ENCODE measurements around the gene LRRC42. TPM values are rescaled to one million over a fixed set of nuclear protein-coding genes. Genes with fewer than 3 reads are reported as not detected.
"Not testable (repeated sequence)": the region's sequence is repeated elsewhere in the genome, so short reads cannot be mapped to it uniquely, and the experiment has no call there.

The LRRC42 gene
- total RNA-seq, 2 experiments from 2014 or later = 26.9 to 28.4 TPM

GRCh38 chr1:53975861-53976260 is 29.7 kb downstream of the LRRC42 start:
- H3K36me3 Mint-ChIP-seq = peaks cover 4% of the 10 kb centered on the region
- H3K27ac Mint-ChIP-seq = no peak overlapping the region
- CTCF ChIA-PET = interaction anchor here (1.2 kb wide), 1 partner anchor 115 kb away, joined by 3 read pairs; no protein-coding TSS in a partner anchor
- no peaks in the 10 kb centered on the region for H3K4me1 Mint-ChIP-seq (ENCODE audit: low read depth)
- no peak for DNase-seq
- no peaks in the 10 kb centered on the region for H3K27me3 Mint-ChIP-seq
- POLR2A ChIA-PET = no interaction called here
- no peaks in the 10 kb centered on the region for H3K9me3 Mint-ChIP-seq
- H3K4me3 Mint-ChIP-seq = no peak overlapping the region
- intact Hi-C loops (cut with micrococcal nuclease) = no loop called here

DNA sequence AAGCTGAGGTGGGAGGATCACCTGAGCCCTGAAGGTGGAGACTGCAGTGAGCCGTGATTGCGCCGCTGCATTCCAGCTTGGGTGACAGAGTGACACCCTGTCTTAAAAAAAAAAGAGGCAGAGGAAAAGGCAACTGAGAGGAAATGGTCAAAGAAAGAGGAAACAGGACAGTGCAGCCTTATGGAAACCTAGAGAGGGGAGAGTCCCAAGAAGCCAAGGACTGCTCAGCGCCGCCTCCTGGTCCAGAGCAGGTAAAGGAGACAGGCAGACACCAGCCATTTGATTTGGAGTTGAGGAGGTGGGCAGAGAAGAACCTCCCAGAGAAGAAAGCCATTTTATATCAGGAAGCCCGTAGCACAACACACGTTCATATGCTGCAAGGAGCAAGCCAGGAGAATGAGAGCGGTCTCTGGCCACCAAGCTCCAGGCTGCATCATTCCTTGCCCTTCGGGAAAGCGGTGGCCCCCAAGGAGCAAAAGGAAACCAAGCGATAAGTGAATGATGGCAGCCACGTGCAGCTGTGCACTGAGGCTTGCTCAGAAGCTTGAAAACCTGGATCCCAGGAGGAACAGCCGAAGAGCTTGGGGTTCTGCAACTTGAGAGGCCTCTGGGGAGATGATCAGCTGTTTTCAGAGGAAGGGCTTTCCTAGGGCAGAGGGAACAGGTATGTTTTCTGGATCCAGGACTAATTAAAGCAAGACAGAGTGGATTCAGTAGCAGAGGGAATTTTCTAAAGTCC is 33.7 kb downstream of the LRRC42 start:
- ChIA-PET POLR2A (no interaction called here), CTCF (interaction anchor here (0.6 to 1.2 kb wide), 3 partner anchors 12 to 898 kb away, joined by 3 to 4 read pairs (median 3); no protein-coding TSS in a partner anchor)
- Mint-ChIP-seq H3K27ac (no peak overlapping the region), H3K27me3 (no peaks in the 10 kb centered on the region), H3K36me3 (no peaks in the 10 kb centered on the region), H3K4me1 (ENCODE audit: low read depth) (no peaks in the 10 kb centered on the region), H3K4me3 (no peak overlapping the region), H3K9me3 (no peaks in the 10 kb centered on the region)
- no peak for DNase-seq
- intact Hi-C loops (cut with micrococcal nuclease) = no loop called here

DNA sequence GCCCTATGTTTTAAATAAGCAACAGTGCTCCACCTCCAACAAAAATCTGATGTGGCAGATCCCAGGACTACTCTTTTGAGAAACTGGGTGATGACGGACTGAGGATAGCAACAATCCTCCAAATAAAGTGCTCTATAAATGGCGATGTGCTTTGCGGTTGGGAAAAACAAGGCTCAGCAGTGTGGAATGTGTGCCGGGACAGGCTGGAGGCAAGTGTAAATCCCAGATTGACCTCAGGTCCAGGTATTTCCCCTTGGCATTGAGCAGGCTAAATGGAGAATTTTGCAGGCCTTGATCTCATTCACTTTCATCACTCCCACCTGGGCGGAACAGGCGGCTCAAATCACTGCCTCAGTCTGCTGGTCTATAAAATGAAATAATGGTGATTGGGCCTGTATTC is 35.1 kb downstream of the LRRC42 start:
- intact Hi-C loops (cut with micrococcal nuclease) = no loop called here
- ChIA-PET CTCF (no interaction called here), POLR2A (no interaction called here)

GRCh38 chr1:53982034-53982762 is 36.0 kb downstream of the LRRC42 start:
- CTCF ChIA-PET = no interaction called here
- POLR2A ChIA-PET = no interaction called here
- intact Hi-C loops (cut with micrococcal nuclease) = no loop called here
- Mint-ChIP-seq H3K27me3 (no peaks in the 10 kb centered on the region), H3K4me3 (no peak overlapping the region), H3K9me3 (no peaks in the 10 kb centered on the region), H3K36me3 (no peaks in the 10 kb centered on the region), H3K4me1 (ENCODE audit: low read depth) (peaks cover 9% of the 10 kb centered on the region), H3K27ac (no peak overlapping the region)
- no peak for DNase-seq

More for the DNA sequence above, 35.1 kb downstream of the LRRC42 start:
- Mint-ChIP-seq H3K27ac (no peak overlapping the region), H3K9me3 (no peaks in the 10 kb centered on the region), H3K4me1 (ENCODE audit: low read depth) (peaks cover 4% of the 10 kb centered on the region), H3K36me3 (no peaks in the 10 kb centered on the region), H3K27me3 (no peaks in the 10 kb centered on the region), H3K4me3 (no peak overlapping the region)
- no peak for DNase-seq

- Mint-ChIP-seq H3K27ac (no peak overlapping the region), H3K27me3 (no peaks in the 10 kb centered on the region), H3K4me1 (ENCODE audit: low read depth) (peaks cover 11% of the 10 kb centered on the region), H3K36me3 (no peaks in the 10 kb centered on the region), H3K9me3 (no peaks in the 10 kb centered on the region), H3K4me3 (no peak overlapping the region)
- intact Hi-C loops (cut with micrococcal nuclease) = no loop called here
- POLR2A ChIA-PET = no interaction called here
- CTCF ChIA-PET = no interaction called here
- no peak for DNase-seq
These were observed 36.6 kb downstream of the LRRC42 start for GRCh38 chr1:53982763-53983104.

DNA sequence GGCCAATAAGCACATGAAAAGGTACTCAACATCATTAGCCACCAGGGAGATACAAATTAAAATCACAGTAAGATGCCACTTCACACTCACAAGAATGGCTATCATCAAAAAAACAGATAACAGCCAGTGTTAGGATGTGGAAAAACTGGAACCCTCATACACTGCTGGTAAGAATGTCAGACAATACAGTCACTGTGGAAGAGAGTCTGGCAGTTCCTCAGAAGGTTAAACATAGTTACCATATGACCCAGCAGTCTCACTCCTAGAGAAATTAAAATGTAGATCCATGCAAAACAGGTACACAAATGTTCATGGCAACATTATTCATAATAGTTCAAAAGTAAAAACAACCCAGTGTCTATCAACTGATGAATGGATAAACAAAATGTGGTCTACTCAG is 38.6 kb downstream of the LRRC42 start:
- Mint-ChIP-seq H3K4me3 (no peak overlapping the region), H3K4me1 (ENCODE audit: low read depth) (peaks cover 18% of the 10 kb centered on the region), H3K36me3 (no peaks in the 10 kb centered on the region), H3K27me3 (no peaks in the 10 kb centered on the region), H3K9me3 (no peaks in the 10 kb centered on the region), H3K27ac (no peak overlapping the region)
- CTCF ChIA-PET = no interaction called here
- intact Hi-C loops (cut with micrococcal nuclease) = no loop called here
- POLR2A ChIA-PET = no interaction called here
- no peak for DNase-seq

DNA sequence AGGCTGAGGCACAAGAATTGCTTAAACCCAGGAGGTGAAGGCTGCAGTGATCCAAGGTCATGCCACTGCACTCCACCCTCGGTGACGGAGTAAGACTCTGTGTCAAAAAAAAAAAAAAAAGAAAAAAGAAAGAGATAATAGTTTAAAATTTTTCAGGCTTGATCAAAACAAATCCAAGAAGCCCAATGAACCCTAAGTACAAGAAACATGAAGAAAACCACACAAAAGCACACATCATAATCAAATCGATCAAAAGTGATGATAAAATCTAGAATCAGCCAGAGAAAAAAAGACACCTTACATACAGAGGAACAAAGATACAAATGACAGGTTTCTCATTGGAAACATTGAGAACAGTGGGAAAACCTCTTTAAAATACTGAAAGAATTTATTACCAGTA is 40.3 kb downstream of the LRRC42 start:
- POLR2A ChIA-PET = no interaction called here
- CTCF ChIA-PET = no interaction called here
- Mint-ChIP-seq H3K27me3 (no peaks in the 10 kb centered on the region), H3K27ac (no peak overlapping the region), H3K9me3 (no peaks in the 10 kb centered on the region), H3K36me3 (no peaks in the 10 kb centered on the region), H3K4me3 (no peak overlapping the region), H3K4me1 (ENCODE audit: low read depth) (peaks cover 18% of the 10 kb centered on the region)
- DNase-seq = no peak
- intact Hi-C loops (cut with micrococcal nuclease) = no loop called here

DNA sequence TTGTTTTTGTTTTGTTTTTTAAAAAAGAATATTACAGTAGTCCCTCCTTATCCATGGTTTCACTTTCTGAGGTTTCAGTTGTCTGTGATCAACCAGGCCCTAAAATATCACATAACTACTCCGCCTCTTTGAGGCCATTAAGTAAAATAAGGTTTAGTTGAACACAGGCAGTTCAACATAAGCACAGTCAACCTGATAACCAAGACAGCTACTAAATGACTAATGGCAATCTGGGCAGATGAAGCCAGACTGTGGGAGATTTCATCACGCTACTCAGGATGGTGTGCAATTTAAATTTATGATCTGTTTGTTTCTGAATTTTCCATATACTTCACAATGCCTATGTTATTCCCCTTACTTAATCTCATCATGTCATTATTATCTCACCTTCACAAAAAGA is 41.7 kb downstream of the LRRC42 start:
- DNase-seq = peak; percentile 34
- Mint-ChIP-seq H3K4me1 (ENCODE audit: low read depth) (peaks cover 18% of the 10 kb centered on the region), H3K9me3 (no peaks in the 10 kb centered on the region), H3K36me3 (no peaks in the 10 kb centered on the region), H3K27me3 (no peaks in the 10 kb centered on the region), H3K4me3 (no peak overlapping the region), H3K27ac (no peak overlapping the region)
- intact Hi-C loops (cut with micrococcal nuclease) = no loop called here
- POLR2A ChIA-PET = no interaction called here
- CTCF ChIA-PET = interaction anchor here (0.9 kb wide), 1 partner anchor 28 kb away, joined by 4 read pairs; no protein-coding TSS in a partner anchor

DNA sequence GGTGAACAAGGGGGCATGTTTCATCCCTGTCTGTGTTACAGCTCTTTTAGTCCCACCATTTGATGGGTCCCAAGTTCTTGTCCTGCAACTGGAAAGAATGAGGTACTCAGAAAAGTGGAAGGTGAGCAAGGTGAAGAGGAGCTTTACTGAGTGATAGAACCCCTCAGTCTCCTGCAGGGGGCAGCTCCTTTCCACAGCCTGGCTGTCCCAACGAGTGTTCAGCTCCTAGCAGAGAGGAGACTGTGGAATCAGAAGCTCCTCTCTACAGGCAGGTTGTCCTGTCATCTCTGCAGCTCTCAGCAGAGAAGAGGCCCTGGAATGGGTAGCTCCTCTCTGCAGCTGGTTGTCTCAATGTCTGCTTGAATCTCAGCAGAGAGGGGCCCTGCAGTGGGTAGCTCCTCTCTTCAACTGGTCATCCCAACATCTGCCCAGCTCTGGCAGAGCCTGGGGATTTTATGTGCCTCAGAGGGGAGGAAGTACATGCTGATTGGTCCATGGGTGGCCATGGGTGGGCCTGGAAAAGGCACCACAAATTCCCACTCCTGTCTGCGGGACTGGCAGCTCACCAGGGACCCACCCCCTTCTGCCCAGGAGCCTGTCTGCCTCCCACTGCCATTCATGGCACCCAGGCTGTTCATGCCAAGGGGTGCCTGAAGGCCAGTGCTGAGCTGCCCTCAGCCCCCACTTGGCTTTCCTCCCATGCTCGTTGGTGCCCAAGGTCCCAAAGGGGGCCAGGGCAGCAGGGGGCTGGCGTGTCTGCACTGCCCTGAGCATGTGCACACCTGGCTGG is 46.1 kb downstream of the LRRC42 start:
- no peaks in the 10 kb centered on the region for H3K9me3 Mint-ChIP-seq
- H3K27ac Mint-ChIP-seq = no peak overlapping the region
- H3K36me3 Mint-ChIP-seq = no peaks in the 10 kb centered on the region
- intact Hi-C loops (cut with micrococcal nuclease) = no loop called here
- ChIA-PET POLR2A (no interaction called here), CTCF (interaction anchor here (0.6 kb wide), 1 partner anchor 13 kb away, joined by 3 read pairs; no protein-coding TSS in a partner anchor)
- DNase-seq = peak; percentile 14
- no peaks in the 10 kb centered on the region for H3K27me3 Mint-ChIP-seq
- H3K4me3 Mint-ChIP-seq = no peak overlapping the region
- peaks cover 9% of the 10 kb centered on the region for H3K4me1 Mint-ChIP-seq (ENCODE audit: low read depth)

- intact Hi-C loops (cut with micrococcal nuclease); CTCF ChIA-PET; H3K4me3 Mint-ChIP-seq: not testable (repeated sequence)
These were observed 48.4 kb downstream of the LRRC42 start for GRCh38 chr1:53994516-53994915.

GRCh38 chr1:53995683-53996082 is 49.5 kb downstream of the LRRC42 start:
- Mint-ChIP-seq H3K4me3 (no peak overlapping the region), H3K36me3 (no peaks in the 10 kb centered on the region), H3K27ac (no peak overlapping the region), H3K9me3 (no peaks in the 10 kb centered on the region), H3K27me3 (no peaks in the 10 kb centered on the region), H3K4me1 (ENCODE audit: low read depth) (no peaks in the 10 kb centered on the region)
- CTCF ChIA-PET = no interaction called here
- POLR2A ChIA-PET = no interaction called here
- DNase-seq = no peak
- intact Hi-C loops (cut with micrococcal nuclease) = no loop called here

More at GRCh38 chr1:53994516-53994915, 48.4 kb downstream of the LRRC42 start:
- H3K36me3 Mint-ChIP-seq; H3K4me1 Mint-ChIP-seq (ENCODE audit: low read depth); DNase-seq; H3K27me3 Mint-ChIP-seq; POLR2A ChIA-PET; H3K9me3 Mint-ChIP-seq; H3K27ac Mint-ChIP-seq: not testable (repeated sequence)

DNA sequence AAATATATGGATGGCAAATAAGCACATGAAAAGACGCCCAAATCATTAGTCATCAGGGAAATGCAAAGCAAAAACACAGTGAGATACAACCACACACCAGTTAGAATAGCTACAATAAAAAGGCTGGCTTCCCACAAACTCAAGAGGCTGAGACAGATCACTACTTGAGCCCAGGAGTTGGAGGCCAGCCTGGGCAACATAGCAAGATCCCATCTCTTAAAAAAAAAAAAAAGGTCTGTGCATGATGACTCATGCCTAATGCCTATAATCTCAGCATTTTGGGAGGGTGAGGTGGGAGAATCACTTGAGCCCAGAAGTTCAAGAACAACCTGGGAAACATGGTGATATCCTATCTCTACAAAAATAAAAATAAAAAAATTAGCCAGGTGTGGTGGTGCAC is 52.1 kb downstream of the LRRC42 start:
- DNase-seq = no peak
- Mint-ChIP-seq H3K9me3 (no peaks in the 10 kb centered on the region), H3K27me3 (no peaks in the 10 kb centered on the region), H3K4me3 (no peak overlapping the region), H3K4me1 (ENCODE audit: low read depth) (no peaks in the 10 kb centered on the region), H3K27ac (no peak overlapping the region), H3K36me3 (no peaks in the 10 kb centered on the region)
- CTCF ChIA-PET = no interaction called here
- POLR2A ChIA-PET = no interaction called here
- intact Hi-C loops (cut with micrococcal nuclease) = no loop called here

Measured in activated CD4-positive, alpha-beta memory T cell treated with anti-CD3 and anti-CD28 coated beads for 36 hours (primary cell).